HEK293 (cell line): Measurements from ENCODE around the gene PLA2G5.

Source experiments
- PRDM1 ChIP-seq: fragments of 450-650 bp; formaldehyde crosslinking; IDR thresholded peaks from 2 replicates; pipeline ENCODE4; 2016; ENCODE audit warnings: missing biosample characterization, missing genetic modification characterization
- ZNF132 ChIP-seq: fragments of 450-650 bp; formaldehyde crosslinking; IDR thresholded peaks from 2 replicates; pipeline ENCODE4 v1.5.1; 2017; ENCODE audit warnings: missing biosample characterization, missing genetic modification characterization, borderline replicate concordance

- TF ChIP-seq ZNF132 (tag by site-specific recombination) (no peak), PRDM1 (no peak)
Observed at GRCh38 chr1:20111452-20111851, 41.5 kb downstream of the PLA2G5 start.
